Measurements from ENCODE around the gene TMEM81. TPM values are rescaled to one million over a fixed set of nuclear protein-coding genes. Genes with fewer than 3 reads are reported as not detected.

TMEM81 gene
- total RNA-seq, 3 donors from 2014 or later = 2.5 to 3.2 (median 2.6) TPM

DNA sequence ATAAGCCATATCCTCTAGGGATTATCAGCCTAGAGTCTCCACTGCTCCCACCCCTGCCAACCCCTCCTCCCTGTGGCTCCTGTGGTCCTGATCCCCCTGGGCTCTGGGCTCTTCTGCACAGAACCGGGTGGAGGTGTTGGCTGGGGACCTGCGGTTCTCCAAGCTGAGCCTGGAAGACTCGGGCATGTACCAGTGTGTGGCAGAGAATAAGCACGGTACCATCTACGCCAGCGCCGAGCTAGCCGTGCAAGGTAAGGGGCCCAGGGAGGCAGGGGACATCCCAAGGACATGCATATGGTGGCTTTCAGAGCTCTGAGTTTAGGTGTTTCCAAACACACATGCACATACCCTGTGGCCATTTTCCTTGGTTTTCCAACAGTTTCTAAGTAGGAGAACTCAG, 21.9 kb downstream of the TMEM81 start:
- Histone ChIP-seq H3K9me3 (no peaks in the 10 kb centered on the region), H3K4me3 (no peak overlapping the region), H3K4me1 (no peaks in the 10 kb centered on the region), H3K36me3 (no peaks in the 10 kb centered on the region), H3K27ac (no peak overlapping the region), H3K27me3 (no peaks in the 10 kb centered on the region)
- TF ChIP-seq POLR2AphosphoS5 (IDR thresholded peaks at IDR 0.05) = no peak
- DNase-seq (ENCODE audit: low spot score in 2 of 2) = no peak
- intact Hi-C loops (cut with DNase I; ENCODE audit: low total_unique reads) = loop anchor here (5.0 kb wide), 1 partner anchor 75 kb away; no protein-coding TSS in a partner anchor

DNA sequence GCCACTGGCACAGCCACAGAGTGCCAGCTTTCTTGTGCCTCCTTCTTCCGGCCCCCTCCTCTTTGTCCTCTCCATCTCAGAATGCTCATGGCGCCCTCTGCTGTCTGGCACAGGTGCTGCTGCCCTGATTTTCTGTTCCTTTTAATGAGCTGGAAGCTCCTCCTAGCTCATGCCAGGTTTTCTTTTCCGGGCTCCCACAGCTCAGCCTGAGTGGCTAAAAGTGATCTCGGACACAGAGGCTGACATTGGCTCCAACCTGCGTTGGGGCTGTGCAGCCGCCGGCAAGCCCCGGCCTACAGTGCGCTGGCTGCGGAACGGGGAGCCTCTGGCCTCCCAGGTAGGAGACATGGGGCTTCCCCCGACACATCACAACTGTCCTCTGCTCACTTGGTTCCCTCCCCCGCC, 22.6 kb downstream of the TMEM81 start:
- no peaks in the 10 kb centered on the region for H3K4me1 ChIP-seq
- intact Hi-C loops (cut with DNase I; ENCODE audit: low total_unique reads) = loop anchor here (5.0 kb wide), 1 partner anchor 74 kb away; no protein-coding TSS in a partner anchor
- no peaks in the 10 kb centered on the region for H3K36me3 ChIP-seq
- H3K27ac ChIP-seq = no peak overlapping the region
- no peaks in the 10 kb centered on the region for H3K27me3 ChIP-seq
- no peaks in the 10 kb centered on the region for H3K9me3 ChIP-seq
- no peak for TF ChIP-seq POLR2AphosphoS5 (IDR thresholded peaks at IDR 0.05)
- TF ChIP-seq, protein P1, sequence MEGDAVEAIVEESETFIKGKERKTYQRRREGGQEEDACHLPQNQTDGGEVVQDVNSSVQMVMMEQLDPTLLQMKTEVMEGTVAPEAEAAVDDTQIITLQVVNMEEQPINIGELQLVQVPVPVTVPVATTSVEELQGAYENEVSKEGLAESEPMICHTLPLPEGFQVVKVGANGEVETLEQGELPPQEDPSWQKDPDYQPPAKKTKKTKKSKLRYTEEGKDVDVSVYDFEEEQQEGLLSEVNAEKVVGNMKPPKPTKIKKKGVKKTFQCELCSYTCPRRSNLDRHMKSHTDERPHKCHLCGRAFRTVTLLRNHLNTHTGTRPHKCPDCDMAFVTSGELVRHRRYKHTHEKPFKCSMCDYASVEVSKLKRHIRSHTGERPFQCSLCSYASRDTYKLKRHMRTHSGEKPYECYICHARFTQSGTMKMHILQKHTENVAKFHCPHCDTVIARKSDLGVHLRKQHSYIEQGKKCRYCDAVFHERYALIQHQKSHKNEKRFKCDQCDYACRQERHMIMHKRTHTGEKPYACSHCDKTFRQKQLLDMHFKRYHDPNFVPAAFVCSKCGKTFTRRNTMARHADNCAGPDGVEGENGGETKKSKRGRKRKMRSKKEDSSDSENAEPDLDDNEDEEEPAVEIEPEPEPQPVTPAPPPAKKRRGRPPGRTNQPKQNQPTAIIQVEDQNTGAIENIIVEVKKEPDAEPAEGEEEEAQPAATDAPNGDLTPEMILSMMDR (IDR thresholded peaks at IDR 0.05) = peak; percentile 68 to 92 (median 80)
- peak; percentile 66 to 77 for DNase-seq (ENCODE audit: low spot score in 2 of 2)
- no peak overlapping the region for H3K4me3 ChIP-seq

DNA sequence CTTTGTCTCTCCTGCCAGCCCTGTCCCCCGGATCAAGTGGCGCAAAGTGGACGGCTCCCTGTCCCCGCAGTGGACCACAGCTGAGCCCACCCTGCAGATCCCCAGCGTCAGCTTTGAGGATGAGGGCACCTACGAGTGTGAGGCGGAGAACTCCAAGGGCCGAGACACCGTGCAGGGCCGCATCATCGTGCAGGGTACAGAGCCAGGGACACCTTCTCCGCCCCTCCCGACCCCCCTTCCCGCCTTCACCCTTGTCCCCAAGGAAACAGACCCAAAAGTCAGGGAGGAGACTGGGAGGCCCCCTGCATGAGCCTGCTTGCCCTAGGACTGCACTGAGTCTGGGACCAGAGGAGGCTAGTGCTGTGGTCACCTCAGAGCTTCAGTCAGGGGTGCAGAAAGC, 23.0 kb downstream of the TMEM81 start:
- TF ChIP-seq, protein P1 (IDR thresholded peaks at IDR 0.05) = no peak
- TF ChIP-seq POLR2A (IDR thresholded peaks at IDR 0.05) (no peak), POLR2AphosphoS5 (IDR thresholded peaks at IDR 0.05) (no peak)
- Histone ChIP-seq H3K27ac (no peak overlapping the region), H3K4me3 (no peak overlapping the region), H3K9me3 (no peaks in the 10 kb centered on the region), H3K27me3 (no peaks in the 10 kb centered on the region), H3K36me3 (no peaks in the 10 kb centered on the region), H3K4me1 (no peaks in the 10 kb centered on the region)
- intact Hi-C loops (cut with DNase I; ENCODE audit: low total_unique reads) = loop anchor here (5.0 kb wide), 1 partner anchor 74 kb away; no protein-coding TSS in a partner anchor
- DNase-seq (ENCODE audit: low spot score in 2 of 2) = no peak

DNA sequence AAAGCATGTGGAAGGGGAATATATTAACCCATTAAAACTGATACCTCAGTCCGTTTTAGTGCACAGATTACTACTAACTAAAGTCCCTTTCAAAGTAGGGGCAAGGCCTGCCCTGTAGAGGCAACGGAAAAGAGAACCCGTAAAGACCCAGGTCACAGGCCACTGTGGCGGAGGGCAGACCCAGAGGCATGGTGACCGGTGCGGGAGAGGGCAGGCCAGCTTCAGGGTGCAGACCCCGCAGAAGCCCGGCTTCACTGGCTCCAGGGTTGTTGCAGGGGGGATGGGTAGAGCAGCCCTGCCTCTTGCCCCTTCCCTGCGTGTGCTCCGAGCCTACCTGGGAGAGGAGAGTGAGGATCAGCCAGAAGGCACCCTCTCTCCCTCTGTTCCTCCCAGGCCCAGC, 23.5 kb downstream of the TMEM81 start:
- no peak overlapping the region for H3K4me3 ChIP-seq
- no peaks in the 10 kb centered on the region for H3K27me3 ChIP-seq
- no peaks in the 10 kb centered on the region for H3K36me3 ChIP-seq
- H3K9me3 ChIP-seq = no peaks in the 10 kb centered on the region
- H3K27ac ChIP-seq = no peak overlapping the region
- intact Hi-C loops (cut with DNase I; ENCODE audit: low total_unique reads) = loop anchor here (5.0 kb wide), 1 partner anchor 73 kb away; no protein-coding TSS in a partner anchor
- no peaks in the 10 kb centered on the region for H3K4me1 ChIP-seq
- TF ChIP-seq POLR2A (IDR thresholded peaks at IDR 0.05) = no peak
- TF ChIP-seq, protein P1 (IDR thresholded peaks at IDR 0.05) = no peak
- no peak for DNase-seq (ENCODE audit: low spot score in 2 of 2)

DNA sequence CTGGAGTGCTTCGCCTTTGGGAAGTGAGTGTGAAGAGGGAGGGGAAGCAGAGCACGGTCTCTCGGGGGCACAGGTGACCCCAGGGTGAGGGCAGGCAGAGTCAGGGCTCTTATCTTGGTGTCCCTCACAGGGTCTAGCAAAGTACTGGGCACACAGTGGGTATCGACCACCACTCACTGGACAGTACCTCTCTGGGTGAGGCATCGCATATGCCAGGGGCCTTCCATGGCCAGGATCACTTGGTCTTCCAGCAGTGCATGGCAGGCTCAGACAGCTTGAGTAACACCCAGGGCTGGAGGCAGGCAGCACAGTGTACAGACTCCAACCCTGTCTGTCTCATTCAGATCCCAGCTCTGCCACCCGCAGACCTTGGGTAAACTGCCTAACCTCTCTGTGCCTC, 24.6 kb downstream of the TMEM81 start:
- Histone ChIP-seq H3K27me3 (no peaks in the 10 kb centered on the region), H3K27ac (no peak overlapping the region), H3K9me3 (no peaks in the 10 kb centered on the region), H3K36me3 (no peaks in the 10 kb centered on the region), H3K4me3 (no peak overlapping the region), H3K4me1 (no peaks in the 10 kb centered on the region)
- intact Hi-C loops (cut with DNase I; ENCODE audit: low total_unique reads) = loop anchor here (5.0 kb wide), 1 partner anchor 72 kb away; no protein-coding TSS in a partner anchor
- no peak for TF ChIP-seq POLR2AphosphoS5 (IDR thresholded peaks at IDR 0.05)
- no peak for DNase-seq (ENCODE audit: low spot score in 2 of 2)

DNA sequence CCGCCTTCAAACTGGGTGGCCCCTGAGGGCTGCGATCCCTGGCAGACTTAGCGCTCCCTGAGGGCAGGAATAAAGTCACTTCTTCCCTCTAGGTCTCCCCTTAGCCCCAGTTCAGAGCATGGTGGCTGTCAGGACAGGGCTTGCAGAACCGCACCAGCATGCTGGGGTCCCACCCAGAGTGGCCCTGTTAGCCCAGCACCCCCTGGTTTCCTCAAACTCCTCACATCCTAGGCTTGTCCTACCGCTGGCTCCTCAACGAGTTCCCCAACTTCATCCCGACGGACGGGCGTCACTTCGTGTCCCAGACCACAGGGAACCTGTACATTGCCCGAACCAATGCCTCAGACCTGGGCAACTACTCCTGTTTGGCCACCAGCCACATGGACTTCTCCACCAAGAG, 25.4 kb downstream of the TMEM81 start:
- H3K4me1 ChIP-seq = no peaks in the 10 kb centered on the region
- TF ChIP-seq POLR2AphosphoS5 (IDR thresholded peaks at IDR 0.05) = no peak
- TF ChIP-seq POLR2A (IDR thresholded peaks at IDR 0.05) = no peak
- TF ChIP-seq, protein P1 (IDR thresholded peaks at IDR 0.05) = no peak
- no peak overlapping the region for H3K27ac ChIP-seq
- DNase-seq (ENCODE audit: low spot score in 2 of 2) = no peak
- intact Hi-C loops (cut with DNase I; ENCODE audit: low total_unique reads) = no loop called here
- no peaks in the 10 kb centered on the region for H3K27me3 ChIP-seq
- H3K36me3 ChIP-seq = no peaks in the 10 kb centered on the region
- H3K4me3 ChIP-seq = no peak overlapping the region
- H3K9me3 ChIP-seq = no peaks in the 10 kb centered on the region
